NT2/D1 (cell line): ENCODE results near the gene NSL1.

ENCODE experiments used
- DNase-seq: peaks from one replicate; pipeline ENCODE4 v3.0.0-alpha.2; 2011; ENCODE audit warnings: low read depth, low spot score
- H3K27me3 ChIP-seq: 2 replicates; pipeline ENCODE4 v1.6.0; 2011; ENCODE audit warnings: mild to moderate bottlenecking; ENCODE audit not compliant: insufficient read length, insufficient read depth
- H3K36me3 ChIP-seq: 2 replicates; pipeline ENCODE4 v1.6.1; 2011; ENCODE audit warnings: mild to moderate bottlenecking, low read length, mixed read lengths; ENCODE audit not compliant: insufficient read depth, insufficient read length
- H3K4me1 ChIP-seq: 2 replicates; pipeline ENCODE4 v1.5.1; 2011; ENCODE audit not compliant: insufficient read depth, insufficient read length
- H3K4me3 ChIP-seq: 2 replicates; pipeline ENCODE4 v1.5.1; 2011; ENCODE audit warnings: low read depth; ENCODE audit not compliant: insufficient read length
- H3K9ac ChIP-seq: 2 replicates; pipeline ENCODE4 v1.6.0; 2011; ENCODE audit warnings: low read depth; ENCODE audit not compliant: insufficient read length
- H3K9me3 ChIP-seq: 2 replicates; pipeline ENCODE4 v1.5.1; 2011; ENCODE audit warnings: mild to moderate bottlenecking, low read length; ENCODE audit not compliant: insufficient read depth
- SUZ12 ChIP-seq: IDR thresholded peaks from 2 replicates; pipeline ENCODE4 v1.6.1; 2011; ENCODE audit not compliant: insufficient read length, insufficient read depth; ENCODE audit errors: extremely low read depth
- YY1 ChIP-seq: IDR thresholded peaks from 2 replicates; pipeline ENCODE4 v1.6.1; 2011; ENCODE audit not compliant: insufficient read length, insufficient read depth
- ZNF274 ChIP-seq: IDR thresholded peaks from 2 replicates; pipeline ENCODE4 v1.6.1; 2011; ENCODE audit warnings: mild to moderate bottlenecking, low read depth, low read length

Gene NSL1

DNA sequence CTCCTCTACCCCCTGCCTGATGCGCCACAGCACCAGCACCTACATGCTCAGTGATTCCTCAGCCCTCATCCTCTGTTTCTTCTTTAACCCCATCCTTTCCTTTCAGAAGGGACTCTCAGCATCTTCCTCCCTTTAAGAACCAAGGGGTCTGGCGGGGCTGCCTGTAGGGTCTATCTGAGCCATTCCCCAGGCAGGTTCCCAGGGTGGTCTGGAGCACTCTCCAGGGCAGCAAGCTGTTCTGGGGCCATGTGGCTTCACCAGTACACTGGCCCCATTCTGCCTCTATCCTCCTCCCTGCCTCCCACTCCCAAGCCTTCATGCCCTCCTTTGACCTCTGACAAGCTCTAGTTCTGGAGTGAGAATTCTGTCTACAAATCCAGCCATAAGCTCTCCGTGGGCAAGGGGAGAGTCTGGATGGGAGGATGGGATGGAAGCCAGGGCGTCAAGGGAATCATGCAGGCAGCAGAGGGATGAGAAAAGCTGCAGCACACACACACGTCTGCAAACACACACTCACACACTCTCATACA, 102.3 kb downstream of the NSL1 start:
- peaks cover 9% of the 10 kb centered on the region for H3K4me1 ChIP-seq
- no peaks in the 10 kb centered on the region for H3K36me3 ChIP-seq
- H3K9ac ChIP-seq, result no peak overlapping the region
- DNase-seq, result no peak
- no peak overlapping the region for H3K4me3 ChIP-seq
- H3K9me3 ChIP-seq, result no peaks in the 10 kb centered on the region
- H3K27me3 ChIP-seq, result no peaks in the 10 kb centered on the region
- TF ChIP-seq YY1 (no peak), ZNF274 (no peak), SUZ12 (no peak)

GRCh38 chr1:212688341-212689047, 103.1 kb downstream of the NSL1 start:
- no peak for DNase-seq
- H3K4me3 ChIP-seq, result no peak overlapping the region
- H3K9me3 ChIP-seq, result no peaks in the 10 kb centered on the region
- peaks cover 9% of the 10 kb centered on the region for H3K4me1 ChIP-seq
- H3K36me3 ChIP-seq, result no peaks in the 10 kb centered on the region
- H3K27me3 ChIP-seq, result no peaks in the 10 kb centered on the region
- no peak overlapping the region for H3K9ac ChIP-seq
- TF ChIP-seq ZNF274, result no peak

DNA sequence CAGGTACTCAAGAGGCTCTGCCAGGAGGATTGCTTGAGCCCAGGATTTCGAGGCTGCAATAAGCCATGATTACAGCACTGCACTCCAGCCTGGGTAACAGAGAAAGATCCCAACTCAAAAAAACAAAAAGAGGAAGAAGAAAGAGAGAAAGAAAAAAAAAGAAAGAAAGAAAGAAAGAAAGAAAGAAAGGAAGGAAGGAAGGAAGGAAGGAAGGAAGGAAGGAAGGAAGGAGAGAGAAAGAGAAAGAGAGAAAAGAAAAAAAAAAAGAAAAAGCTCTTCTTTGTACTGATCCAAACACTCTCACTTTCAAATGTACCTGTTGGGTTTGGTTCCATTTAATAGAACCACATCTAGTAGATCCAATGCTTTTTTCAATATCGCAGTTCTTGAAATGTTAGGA, 103.8 kb downstream of the NSL1 start:
- no peak for DNase-seq
- Histone ChIP-seq H3K36me3 (no peaks in the 10 kb centered on the region), H3K9ac (no peak overlapping the region), H3K9me3 (no peaks in the 10 kb centered on the region), H3K4me1 (peaks cover 8% of the 10 kb centered on the region), H3K27me3 (no peaks in the 10 kb centered on the region), H3K4me3 (no peak overlapping the region)
- TF ChIP-seq YY1 (no peak), SUZ12 (no peak), ZNF274 (no peak)

- TF ChIP-seq SUZ12, result no peak
- TF ChIP-seq ZNF274, result no peak
- TF ChIP-seq YY1, result no peak
- Histone ChIP-seq H3K4me1 (peaks cover 7% of the 10 kb centered on the region), H3K36me3 (no peaks in the 10 kb centered on the region), H3K9ac (no peak overlapping the region), H3K9me3 (no peaks in the 10 kb centered on the region), H3K4me3 (no peak overlapping the region), H3K27me3 (no peaks in the 10 kb centered on the region)
- no peak for DNase-seq
Measured at GRCh38 chr1:212686591-212686990, 105.0 kb downstream of the NSL1 start.

DNA sequence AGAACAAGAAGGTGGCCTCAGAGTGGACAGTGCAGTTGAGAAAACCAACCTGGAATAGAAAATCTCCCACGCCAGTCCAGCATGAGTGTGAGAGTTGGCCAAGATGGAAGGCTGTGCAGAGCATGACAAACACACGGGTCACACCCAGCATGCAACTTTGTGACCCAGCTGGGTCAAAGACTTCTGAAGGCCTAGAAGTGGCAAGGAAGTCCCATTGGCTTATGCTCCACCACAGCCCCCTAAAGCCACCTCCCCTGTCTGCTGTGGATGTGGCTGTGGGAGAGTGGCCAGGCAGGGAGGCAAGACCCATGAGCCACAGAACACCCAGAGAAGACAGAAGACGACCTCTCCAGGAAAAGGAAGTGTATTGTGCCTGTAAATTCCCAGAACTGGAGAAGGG, 105.5 kb downstream of the NSL1 start:
- TF ChIP-seq YY1 (no peak), SUZ12 (no peak), ZNF274 (no peak)
- H3K36me3 ChIP-seq, result no peaks in the 10 kb centered on the region
- DNase-seq, result no peak
- H3K9ac ChIP-seq, result no peak overlapping the region
- no peaks in the 10 kb centered on the region for H3K9me3 ChIP-seq
- peaks cover 7% of the 10 kb centered on the region for H3K4me1 ChIP-seq
- no peak overlapping the region for H3K4me3 ChIP-seq
- H3K27me3 ChIP-seq, result no peaks in the 10 kb centered on the region

- Histone ChIP-seq H3K9ac (no peak overlapping the region), H3K36me3 (no peaks in the 10 kb centered on the region), H3K27me3 (no peaks in the 10 kb centered on the region), H3K4me1 (peaks cover 7% of the 10 kb centered on the region), H3K4me3 (no peak overlapping the region), H3K9me3 (no peaks in the 10 kb centered on the region)
- no peak for DNase-seq
- no peak for TF ChIP-seq SUZ12
- TF ChIP-seq YY1, result no peak
- no peak for TF ChIP-seq ZNF274
Measured at GRCh38 chr1:212685429-212685828, 106.1 kb downstream of the NSL1 start.

- Histone ChIP-seq H3K36me3 (no peaks in the 10 kb centered on the region), H3K9me3 (no peaks in the 10 kb centered on the region), H3K9ac (no peak overlapping the region), H3K27me3 (no peaks in the 10 kb centered on the region), H3K4me1 (peaks cover 5% of the 10 kb centered on the region), H3K4me3 (no peak overlapping the region)
- DNase-seq, result no peak
- no peak for TF ChIP-seq ZNF274
- no peak for TF ChIP-seq SUZ12
- no peak for TF ChIP-seq YY1
Measured at GRCh38 chr1:212684521-212685090, 107.0 kb downstream of the NSL1 start.

DNA sequence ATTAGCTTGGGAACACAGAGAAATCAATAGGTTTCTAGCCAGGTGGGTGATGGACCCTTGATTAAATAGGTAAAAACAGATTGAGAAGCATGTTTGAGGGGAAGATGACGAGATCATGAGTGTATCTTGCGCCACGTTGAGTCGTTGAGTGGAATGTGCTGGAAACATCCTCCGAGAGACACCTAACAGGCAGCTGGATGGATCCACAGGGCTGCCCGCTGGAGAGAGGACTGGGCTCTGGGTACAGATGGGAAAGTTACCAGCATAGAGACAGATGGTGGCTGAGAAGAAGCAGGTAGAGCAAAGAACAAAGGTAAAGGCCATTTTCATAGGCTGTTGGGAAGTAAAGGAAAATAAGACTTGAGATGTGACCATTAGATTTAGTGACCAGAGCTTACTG, 107.5 kb downstream of the NSL1 start:
- no peak overlapping the region for H3K9ac ChIP-seq
- no peak for TF ChIP-seq ZNF274
- no peak for TF ChIP-seq SUZ12
- TF ChIP-seq YY1, result no peak
- no peaks in the 10 kb centered on the region for H3K9me3 ChIP-seq
- H3K4me3 ChIP-seq, result no peak overlapping the region
- H3K4me1 ChIP-seq, result peaks cover 2% of the 10 kb centered on the region
- H3K36me3 ChIP-seq, result no peaks in the 10 kb centered on the region
- DNase-seq, result no peak
- no peaks in the 10 kb centered on the region for H3K27me3 ChIP-seq
